GM12891 (cell line): ENCODE data around the gene TARS3.

Experiments used
- DNase-seq: peaks from one replicate; pipeline ENCODE4 v3.0.0; 2011; ENCODE audit warnings: low spot score; ENCODE audit not compliant: insufficient read length
- FAIRE-seq: peaks from 2 replicates; lab custom pipeline; 2011; peaks lifted over from hg19 to GRCh38; lab: Jason Lieb, UNC
- PAX5 ChIP-seq: IDR thresholded peaks from 2 replicates; pipeline ENCODE4 v1.6.1; 2011; ENCODE audit warnings: low read length, moderate library complexity, mild to moderate bottlenecking; ENCODE audit not compliant: insufficient read depth, severe bottlenecking
- POLR2A ChIP-seq: IDR thresholded peaks from 2 replicates; pipeline ENCODE4 v1.6.1; 2011; ENCODE audit warnings: low read depth, low read length, control low read depth
- POLR2AphosphoS5 ChIP-seq: IDR thresholded peaks from 2 replicates; pipeline ENCODE4 v1.6.1; 2011; ENCODE audit warnings: low read depth, low read length, control low read depth
- POU2F2 ChIP-seq: IDR thresholded peaks from 2 replicates; pipeline ENCODE4 v1.6.1; 2011; ENCODE audit warnings: low read depth, mild to moderate bottlenecking, control low read depth, low read length, moderate library complexity
- SPI1 ChIP-seq: IDR thresholded peaks from 2 replicates; pipeline ENCODE4 v1.6.1; 2011; ENCODE audit warnings: low read depth, low read length, control low read depth
- TAF1 ChIP-seq: IDR thresholded peaks from 2 replicates; pipeline ENCODE4 v1.6.1; 2011; ENCODE audit warnings: low read depth, low read length, control low read depth

Gene TARS3

DNA sequence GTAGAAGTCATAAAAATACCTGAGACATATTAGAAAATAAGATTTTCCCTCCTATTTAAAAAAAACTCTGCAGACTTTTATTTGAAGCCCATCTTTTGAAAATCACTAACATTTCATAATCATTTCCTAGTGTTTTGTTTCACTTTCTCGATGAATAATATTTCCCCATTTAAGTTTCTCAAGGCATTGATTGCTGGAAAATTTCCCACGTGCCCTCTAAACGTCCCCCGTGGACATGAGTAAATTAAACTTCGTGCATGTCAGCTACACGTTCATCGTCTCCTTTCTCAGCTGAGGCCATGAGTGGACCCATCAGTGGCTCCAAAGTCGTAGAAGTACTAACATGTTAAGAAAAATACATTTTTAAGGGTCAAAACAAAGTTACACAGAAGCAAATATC lies 70.1 kb downstream of the TARS3 start:
- TF ChIP-seq POLR2A (no peak), PAX5 (no peak)
- DNase-seq, result no peak
- FAIRE-seq, result no peak

- TF ChIP-seq SPI1 (no peak), PAX5 (no peak), POLR2AphosphoS5 (no peak), POLR2A (no peak), TAF1 (no peak), POU2F2 (no peak)
- DNase-seq (no peak), FAIRE-seq (no peak)
Observed at GRCh38 chr15:101652786-101653430, 71.4 kb downstream of the TARS3 start.

DNA sequence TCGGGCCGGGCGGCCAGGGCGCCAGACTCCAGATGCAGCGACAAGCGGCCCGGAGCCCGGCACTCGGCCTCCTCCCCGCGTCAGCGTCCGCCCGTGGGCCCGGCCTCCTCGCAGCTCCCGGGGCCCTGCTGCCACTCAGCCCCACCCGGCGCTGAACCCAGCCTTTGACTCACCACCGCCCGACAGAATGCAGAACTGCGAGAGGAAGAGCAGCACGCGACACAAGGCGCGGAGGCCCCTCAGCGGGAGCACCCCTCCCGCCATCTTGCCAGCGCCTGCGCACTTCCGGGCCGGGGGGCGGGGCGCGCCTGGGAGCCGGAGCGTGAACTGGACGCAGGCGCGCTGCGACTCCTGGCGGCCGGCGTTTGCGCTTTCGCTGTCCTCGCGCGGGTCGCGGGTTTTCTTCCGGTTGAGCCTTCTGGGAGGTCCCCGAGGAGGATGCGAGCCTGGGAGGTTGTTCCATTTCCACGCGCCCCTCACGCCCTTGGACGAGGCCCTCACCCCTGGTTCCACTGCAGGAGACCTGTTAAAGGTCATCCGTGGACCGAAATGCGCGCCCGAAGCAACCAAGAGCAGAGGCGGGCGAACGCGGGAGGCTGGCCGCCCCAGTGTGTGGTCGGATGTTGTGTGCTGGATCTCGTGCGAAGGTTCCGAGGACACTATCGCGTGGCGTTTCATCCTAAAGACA lies 72.0 kb downstream of the TARS3 start, which contains the start of gene TM2D3:
TSS of gene TM2D3 (minus strand) at position 284 of the 688 bp plus-strand sequence. CDS start at position 264, 20 bp downstream.
- DNase-seq (peak; percentile 89), FAIRE-seq (peak; percentile 88)
- TF ChIP-seq TAF1 (peak; percentile 94), PAX5 (peak; percentile 96), POLR2A (peak; percentile 92), POU2F2 (0 out of 2 replicates have a peak, but pooled peaks have one; percentile 19), SPI1 (peak; percentile 83), POLR2AphosphoS5 (peak; percentile 93)

DNA sequence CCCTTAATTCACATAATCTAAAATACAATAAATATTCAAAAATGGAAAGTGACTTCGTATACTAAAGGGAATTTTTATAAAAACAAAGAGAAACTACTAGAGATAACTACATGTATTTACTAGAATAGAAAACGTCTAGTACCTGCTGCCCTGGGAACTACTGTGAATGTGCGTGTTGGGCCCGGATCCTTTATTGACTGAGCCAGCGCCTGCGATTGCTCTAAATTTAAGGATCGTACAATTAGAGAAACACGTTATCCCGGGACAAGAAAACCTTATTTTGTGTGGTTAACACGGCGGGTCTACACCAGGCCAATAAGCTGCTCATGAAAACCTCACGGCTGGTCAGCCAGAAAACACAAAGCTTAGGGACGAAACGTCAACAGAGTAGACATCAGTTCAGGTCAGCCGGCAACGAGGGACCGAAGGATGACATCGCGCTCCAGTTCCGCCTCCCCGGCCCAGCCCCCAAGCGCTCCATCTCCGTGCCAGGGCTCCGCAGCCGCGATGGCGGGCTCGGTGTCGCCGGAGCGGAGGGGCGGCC lies 72.6 kb downstream of the TARS3 start:
- DNase-seq (no peak), FAIRE-seq (peak; percentile 40)
- TF ChIP-seq PAX5 (no peak), SPI1 (no peak), TAF1 (no peak), POLR2A (no peak), POU2F2 (no peak), POLR2AphosphoS5 (no peak)

DNA sequence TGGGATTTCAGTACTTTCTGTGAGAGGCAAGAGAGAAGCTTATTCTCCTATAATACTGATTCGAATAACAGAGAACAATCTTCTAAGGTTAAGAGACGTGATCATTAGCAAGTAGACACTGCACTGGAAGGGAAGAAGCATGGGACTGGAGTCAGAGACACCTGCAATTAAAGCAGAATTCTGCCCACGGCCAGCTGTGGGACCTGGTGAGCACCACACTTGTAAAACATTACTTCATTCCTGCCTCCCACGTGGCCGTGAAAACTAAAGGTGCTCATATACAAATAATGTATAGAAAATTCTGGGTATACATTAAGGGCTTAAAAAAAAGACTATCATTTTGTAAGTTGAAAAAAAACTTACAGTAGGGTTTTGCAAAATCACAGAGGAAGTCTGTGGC lies 74.1 kb downstream of the TARS3 start:
- FAIRE-seq (no peak), DNase-seq (no peak)
- TF ChIP-seq POLR2A, result no peak
- no peak for TF ChIP-seq SPI1

- FAIRE-seq (no peak), DNase-seq (no peak)
- TF ChIP-seq SPI1, result no peak
- no peak for TF ChIP-seq POLR2A
- no peak for TF ChIP-seq TAF1
- no peak for TF ChIP-seq POU2F2
- TF ChIP-seq PAX5, result no peak
- TF ChIP-seq POLR2AphosphoS5, result no peak
Observed at GRCh38 chr15:101648356-101648755, 75.9 kb downstream of the TARS3 start.

DNA sequence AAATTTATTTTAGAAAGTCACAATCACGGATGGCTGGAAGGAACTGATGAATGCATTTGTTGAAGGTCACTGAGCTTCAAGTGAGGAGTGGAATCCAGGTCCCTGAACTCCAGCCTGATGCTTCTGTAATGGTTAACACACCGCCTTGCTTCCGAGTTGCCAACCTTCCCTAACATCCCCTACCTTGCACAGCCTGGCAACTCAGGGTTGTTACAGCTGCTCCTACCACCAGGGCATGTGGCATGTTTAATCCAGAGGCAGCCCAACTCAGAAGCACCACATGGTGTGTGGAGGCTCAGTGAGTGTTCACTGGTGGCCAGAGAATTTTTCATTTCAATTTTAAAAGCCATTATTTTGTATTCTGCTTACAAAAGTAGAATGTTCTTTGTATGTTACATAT lies 77.0 kb downstream of the TARS3 start:
- no peak for TF ChIP-seq TAF1
- TF ChIP-seq POLR2AphosphoS5, result no peak
- TF ChIP-seq SPI1, result no peak
- no peak for TF ChIP-seq POU2F2
- no peak for TF ChIP-seq PAX5
- TF ChIP-seq POLR2A, result no peak
- no peak for DNase-seq
- no peak for FAIRE-seq

DNA sequence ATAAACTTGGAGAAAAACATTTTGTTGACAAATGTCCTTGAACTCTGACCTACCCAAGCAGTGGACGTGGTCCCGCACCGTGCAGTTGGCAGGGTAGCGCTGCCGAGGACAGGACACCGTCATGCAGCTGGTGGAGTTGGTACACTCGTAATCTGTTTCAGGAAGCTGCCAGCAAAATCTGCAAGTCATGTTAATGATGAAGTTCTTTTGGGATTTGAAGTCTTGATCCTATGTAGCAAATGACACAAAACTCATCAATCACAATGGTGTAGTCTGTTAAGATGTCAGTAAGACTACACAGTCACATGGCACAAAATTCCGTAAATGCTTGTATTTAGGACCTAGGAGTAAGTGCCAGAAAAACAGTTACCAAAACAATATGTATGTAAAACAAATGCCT lies 77.6 kb downstream of the TARS3 start:
- FAIRE-seq (no peak), DNase-seq (no peak)
- TF ChIP-seq POU2F2 (no peak), POLR2AphosphoS5 (no peak), SPI1 (no peak), POLR2A (no peak), TAF1 (no peak)

GRCh38 chr15:101642361-101642760 lies 81.9 kb downstream of the TARS3 start:
- no peak for TF ChIP-seq POLR2AphosphoS5
- no peak for TF ChIP-seq TAF1
- TF ChIP-seq SPI1, result no peak
- no peak for TF ChIP-seq POU2F2
- no peak for TF ChIP-seq PAX5
- TF ChIP-seq POLR2A, result no peak
- DNase-seq, result no peak
- FAIRE-seq, result no peak
